ENCODE measurements around the gene XPR1. TPM values are rescaled to one million over a fixed set of nuclear protein-coding genes. Genes with fewer than 3 reads are reported as not detected.
A peak's percentile ranks its signal among the peaks of the same experiment; 100 is the strongest.

XPR1 gene
- 11.3 and 13.4 TPM in 2 replicates for total RNA-seq (2014; rRNA removed; shearing (Covaris generic))

DNA sequence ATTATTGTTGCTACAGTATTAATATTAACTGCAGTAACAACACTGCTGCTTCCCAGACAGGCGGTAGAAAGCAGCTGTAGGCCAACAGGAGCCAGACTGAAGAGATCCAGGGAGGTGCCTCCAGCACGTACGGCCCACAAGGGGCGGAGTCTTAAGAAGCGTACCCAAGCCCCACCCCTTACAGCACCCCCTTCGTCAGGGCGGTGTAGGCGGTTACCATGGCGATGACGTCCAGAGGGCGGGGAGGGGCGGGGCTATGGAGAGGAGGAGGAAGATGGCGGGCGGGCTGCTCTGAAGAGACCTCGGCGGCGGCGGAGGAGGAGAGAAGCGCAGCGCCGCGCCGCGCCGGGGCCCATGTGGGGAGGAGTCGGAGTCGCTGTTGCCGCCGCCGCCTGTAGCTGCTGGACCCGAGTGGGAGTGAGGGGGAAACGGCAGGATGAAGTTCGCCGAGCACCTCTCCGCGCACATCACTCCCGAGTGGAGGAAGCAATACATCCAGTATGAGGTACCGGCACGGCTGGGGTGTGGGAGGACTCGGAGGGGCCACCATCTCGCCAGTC is at the start of gene XPR1:
XPR1 (plus strand) TSS at position 257 of the 560 bp plus-strand sequence; CDS start at position 437, 180 bp downstream.
- peak; percentile 99 for DNase-seq (ENCODE audit: low read depth)

GRCh38 chr1:180584869-180585268 is 47.0 kb upstream of the XPR1 start:
- no peak for DNase-seq (ENCODE audit: low read depth)

DNA sequence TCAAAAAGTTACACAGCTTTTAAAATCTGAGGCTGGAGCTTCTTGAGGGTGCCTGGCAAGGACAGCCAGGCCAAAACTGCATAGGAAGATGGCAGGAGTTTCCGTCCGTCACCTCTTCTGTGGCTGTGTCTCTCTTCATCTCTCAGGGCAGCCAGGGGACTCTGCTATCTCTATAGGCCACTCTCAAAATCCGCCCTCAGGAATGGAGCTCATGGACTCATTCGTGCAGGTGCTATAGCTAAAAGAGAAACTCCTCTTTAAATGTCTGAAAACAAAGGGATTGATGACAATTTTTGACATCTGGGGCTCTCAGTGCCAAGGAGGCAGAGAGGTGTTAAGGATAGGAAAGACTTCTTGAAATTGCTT is 45.8 kb upstream of the XPR1 start:
- DNase-seq (ENCODE audit: low read depth), result no peak

DNA sequence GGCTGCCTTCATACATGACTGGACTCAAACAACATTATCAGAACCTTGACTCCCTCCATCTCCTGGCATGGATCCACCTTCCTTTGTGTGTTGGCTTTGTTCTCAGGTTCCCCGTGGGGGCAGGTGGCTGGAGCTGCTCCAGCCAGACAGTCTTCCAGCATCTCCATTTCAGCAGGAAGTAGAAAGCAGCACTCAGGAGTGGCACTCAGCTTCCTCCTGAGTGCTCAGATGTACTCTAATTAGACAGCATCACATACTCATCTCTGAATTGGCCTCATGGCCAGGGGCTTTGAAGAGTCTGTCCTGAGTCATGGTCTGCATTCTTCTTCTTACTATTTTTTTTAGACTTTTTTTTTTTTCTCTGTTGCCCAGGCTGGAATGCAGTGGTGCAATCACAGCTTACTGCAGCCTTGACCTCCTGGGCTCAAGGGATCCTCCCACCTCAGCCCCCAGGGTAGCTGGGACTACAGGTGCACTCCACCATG is 45.1 kb upstream of the XPR1 start:
- DNase-seq (ENCODE audit: low read depth), result peak; percentile 65

- DNase-seq (ENCODE audit: low read depth), result no peak
Observed at GRCh38 chr1:180588121-180588520, 43.7 kb upstream of the XPR1 start.

GRCh38 chr1:180590889-180591288 is 40.9 kb upstream of the XPR1 start:
- no peak for DNase-seq (ENCODE audit: low read depth)

DNA sequence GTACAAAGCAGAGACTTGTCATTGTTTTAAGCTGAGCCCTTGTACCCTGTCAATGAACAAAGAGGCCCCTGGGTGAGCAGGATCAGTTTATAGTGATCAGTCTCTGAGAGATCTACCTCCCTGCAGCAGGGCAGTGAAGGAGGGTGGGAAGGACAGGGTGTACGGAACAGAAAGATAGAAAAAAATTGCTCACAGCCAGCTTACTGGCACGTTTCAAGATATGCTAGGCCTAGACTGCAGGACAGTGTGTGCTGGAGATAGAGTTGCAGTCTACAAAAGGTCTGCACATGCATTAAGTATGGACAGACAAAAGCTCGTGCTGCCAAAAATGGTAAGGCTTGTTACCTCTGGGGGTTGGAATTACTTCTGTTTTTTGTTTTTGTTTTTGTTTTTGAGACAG is 38.4 kb upstream of the XPR1 start:
- DNase-seq (ENCODE audit: low read depth), result no peak

- peak; percentile 29 for DNase-seq (ENCODE audit: low read depth)
Observed at GRCh38 chr1:180594723-180595122, 37.1 kb upstream of the XPR1 start.

DNA sequence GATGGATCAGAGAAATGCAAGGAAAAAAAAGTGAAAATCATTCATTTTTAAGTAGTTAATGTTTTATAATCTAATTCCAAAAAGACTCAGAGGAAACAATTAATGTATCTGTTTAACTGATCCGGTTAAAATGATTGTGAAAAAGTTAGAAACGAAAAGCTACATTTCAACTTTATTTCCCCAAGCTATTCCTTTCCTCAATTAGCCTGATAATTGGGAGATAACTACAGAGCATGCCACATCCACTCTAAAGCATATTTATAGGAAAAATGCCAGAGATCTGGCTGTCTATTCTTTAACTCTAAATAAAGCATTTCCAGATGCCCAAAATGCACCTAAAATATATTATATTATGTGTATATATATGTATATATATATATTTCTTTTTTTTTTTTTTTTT is 35.9 kb upstream of the XPR1 start:
- DNase-seq (ENCODE audit: low read depth), result no peak

- no peak for DNase-seq (ENCODE audit: low read depth)
Observed at GRCh38 chr1:180597520-180597919, 34.3 kb upstream of the XPR1 start.

- no peak for DNase-seq (ENCODE audit: low read depth)
Observed at GRCh38 chr1:180598333-180598974, 33.4 kb upstream of the XPR1 start.

- no peak for DNase-seq (ENCODE audit: low read depth)
Observed at GRCh38 chr1:180600343-180600742, 31.5 kb upstream of the XPR1 start.

DNA sequence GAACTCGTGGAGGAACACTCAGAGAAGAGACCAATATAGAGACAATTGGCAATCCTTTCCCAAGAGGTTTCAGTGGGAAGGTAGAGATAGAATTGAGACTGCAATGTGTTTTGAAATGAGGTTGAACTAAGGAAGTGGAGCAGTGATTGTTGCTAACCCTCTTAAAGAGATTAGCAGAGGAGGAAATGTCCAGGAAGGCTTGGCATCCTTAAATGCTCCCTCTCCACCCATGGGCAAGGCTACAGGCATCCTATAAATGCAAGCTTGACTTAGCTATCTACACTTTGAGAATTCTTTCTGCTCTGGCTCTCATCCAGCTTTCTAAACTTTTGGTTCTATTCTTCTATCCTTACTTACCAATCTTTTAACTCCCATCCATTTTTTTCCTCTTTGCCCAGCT is 30.3 kb upstream of the XPR1 start:
- no peak for DNase-seq (ENCODE audit: low read depth)

GRCh38 chr1:180603223-180603849 is 28.5 kb upstream of the XPR1 start:
- no peak for DNase-seq (ENCODE audit: low read depth)

- DNase-seq (ENCODE audit: low read depth), result no peak
Observed at GRCh38 chr1:180603850-180604226, 28.0 kb upstream of the XPR1 start.

- no peak for DNase-seq (ENCODE audit: low read depth)
Observed at GRCh38 chr1:180606155-180606554, 25.7 kb upstream of the XPR1 start.

DNA sequence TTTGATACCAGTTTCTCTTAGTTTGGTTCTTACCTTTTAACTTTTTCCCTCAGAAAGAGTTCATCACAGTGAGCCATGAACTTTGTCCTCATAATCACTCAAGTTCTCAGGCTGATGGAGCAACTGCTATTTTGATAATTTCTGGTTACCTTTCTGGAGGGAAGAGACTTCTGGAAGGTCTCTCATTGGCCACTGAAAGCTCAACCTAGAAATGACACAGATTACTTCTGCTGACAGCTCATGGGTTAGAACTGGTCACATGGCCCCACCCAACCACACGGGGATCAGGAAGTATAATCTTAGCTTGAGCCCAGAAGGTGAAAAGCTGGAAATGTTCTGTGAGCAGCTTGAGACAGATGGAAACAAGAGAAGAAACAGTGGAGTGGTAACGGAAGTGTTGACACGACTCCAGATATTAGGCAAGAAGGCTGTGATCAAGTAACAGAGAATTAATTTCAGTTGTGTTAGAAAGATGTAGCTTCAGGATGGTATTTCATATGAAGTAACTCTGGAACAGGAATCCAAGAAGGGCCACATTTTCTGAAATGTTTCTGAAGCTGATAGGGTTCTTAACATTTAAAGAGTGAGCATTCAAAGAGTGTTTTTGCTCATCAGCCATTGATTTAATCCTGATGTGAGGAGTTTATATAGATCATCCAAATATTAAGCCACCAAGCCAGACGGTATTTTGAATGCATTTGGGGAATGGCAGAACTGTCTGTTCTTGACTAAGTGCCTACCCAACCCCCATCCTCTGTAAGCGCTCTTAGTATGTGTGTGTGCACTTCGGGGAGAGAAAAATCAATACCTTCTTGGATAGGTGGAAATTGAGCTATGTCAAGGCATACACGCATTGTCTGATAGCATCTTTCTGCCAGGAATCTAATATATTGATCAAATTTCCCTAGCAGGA is 21.9 kb upstream of the XPR1 start:
- DNase-seq (ENCODE audit: low read depth), result no peak

DNA sequence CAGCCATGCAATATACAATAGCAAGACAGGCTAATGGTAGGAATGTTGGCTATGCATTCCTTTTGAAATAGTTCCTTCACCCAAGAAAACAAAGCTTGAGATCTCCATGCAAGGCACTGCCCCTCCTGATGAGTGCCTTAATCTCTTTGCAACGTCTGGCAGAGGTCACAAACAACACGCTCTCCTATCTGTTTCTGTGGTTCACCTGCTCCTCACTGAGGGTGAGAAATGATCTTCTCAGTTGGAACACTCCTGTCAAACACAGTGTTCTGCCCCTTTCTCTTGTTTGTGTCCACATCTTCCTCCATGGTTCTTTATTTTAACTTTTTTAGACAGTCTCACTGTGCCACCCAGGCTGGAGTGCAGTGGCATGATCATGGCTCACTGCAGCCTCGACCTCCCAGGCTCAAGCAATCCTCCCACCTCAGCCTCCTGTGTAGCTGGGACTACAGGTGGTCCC is 21.2 kb upstream of the XPR1 start:
- no peak for DNase-seq (ENCODE audit: low read depth)

DNA sequence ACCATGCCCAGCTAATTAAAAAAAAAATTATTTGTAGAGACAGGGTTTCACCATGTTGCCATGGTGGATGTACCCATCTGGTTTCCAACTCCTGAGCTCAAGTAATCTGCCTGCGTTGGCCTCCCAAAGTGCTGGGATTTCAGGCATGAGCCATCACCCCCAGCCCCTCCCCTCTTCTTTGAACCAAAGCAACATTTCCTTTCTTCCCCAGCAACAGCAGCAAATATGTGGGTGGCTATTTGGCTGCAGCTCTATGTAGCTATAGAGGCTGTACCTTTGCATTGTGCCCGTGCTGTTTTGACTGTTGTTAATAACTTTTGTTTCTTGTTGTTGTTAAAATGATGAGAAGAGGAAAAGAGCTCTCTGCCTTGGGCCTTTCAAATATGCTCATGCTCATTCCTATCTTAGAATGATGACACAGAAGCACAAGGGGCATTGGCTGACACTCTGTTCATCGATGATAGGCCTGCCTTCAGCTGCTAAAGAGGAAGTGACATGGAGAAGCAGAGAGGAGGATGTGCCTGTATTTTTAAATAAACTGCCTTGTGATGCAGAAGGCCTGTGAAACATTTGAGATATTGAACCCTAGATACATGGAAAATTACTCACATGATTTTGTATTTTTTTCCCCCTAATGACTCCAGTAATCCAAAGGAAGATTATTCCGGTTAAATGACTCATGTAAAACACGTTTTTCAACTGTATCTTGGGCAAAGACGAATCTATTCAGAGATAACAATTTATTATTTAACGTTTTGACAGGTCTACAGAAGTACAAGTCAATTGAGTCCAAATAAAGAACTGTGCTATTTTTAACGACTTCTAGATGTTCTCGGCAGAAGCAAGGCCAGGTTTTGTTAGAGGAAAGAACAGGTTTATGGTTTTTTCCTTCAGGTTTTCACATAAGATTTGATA is 20.5 kb upstream of the XPR1 start:
- no peak for DNase-seq (ENCODE audit: low read depth)

DNA sequence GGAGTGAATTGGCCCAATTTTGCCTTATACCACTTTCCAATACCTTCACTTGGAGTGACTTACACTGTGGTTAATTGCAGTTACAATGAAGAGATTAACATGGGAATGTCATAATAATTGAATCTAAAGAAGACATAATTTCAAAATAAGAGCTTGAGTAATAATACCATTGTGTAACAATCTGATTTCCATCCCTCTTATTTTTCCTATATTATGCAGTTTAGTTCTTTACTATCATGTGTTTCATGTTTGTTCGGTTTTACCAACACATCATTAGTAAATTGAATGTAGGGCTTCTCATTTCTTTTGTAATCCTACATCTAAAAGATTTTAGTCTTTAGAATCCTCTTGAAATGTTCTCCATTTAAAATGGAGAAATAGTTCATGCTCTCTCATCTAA is 19.2 kb upstream of the XPR1 start:
- no peak for DNase-seq (ENCODE audit: low read depth)

DNA sequence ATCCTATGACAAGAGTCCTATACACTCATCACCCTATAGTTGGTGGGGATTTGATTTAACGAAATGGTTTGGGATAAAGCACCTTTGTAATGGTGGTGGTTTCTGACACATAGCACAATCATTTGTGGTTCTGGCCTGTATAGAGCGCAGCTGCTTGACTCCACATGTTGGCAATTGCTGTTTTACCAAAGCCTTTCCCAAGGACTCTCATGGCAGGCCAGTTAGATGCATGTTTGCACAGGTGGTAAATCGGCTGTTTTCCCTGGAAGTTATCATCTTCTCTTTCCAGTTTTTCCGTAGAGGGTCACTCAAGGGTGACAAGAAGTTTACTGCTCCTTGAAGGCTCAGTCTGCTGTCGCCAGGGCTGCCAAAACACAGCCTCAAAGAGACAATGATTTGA is 17.1 kb upstream of the XPR1 start:
- DNase-seq (ENCODE audit: low read depth), result peak; percentile 54
